Neural progenitor cell (in vitro differentiated cells): Measurements from ENCODE around the gene TPP2.

Experiments
- EZH2 ChIP-seq: fragments of 200-600 bp; sonication (generic); IDR thresholded peaks from 2 replicates; pipeline ENCODE4 v1.6.1; 2017; ENCODE audit warnings: antibody characterized with exemption, mild to moderate bottlenecking, moderate library complexity
- EZH2phosphoT487 ChIP-seq: fragments of 200-600 bp; sonication (generic); IDR thresholded peaks from 2 replicates; pipeline ENCODE4 v1.6.1; 2017; ENCODE audit warnings: antibody characterized with exemption
- TF ChIP-seq, protein P1 (sequence below): fragments of 200-600 bp; sonication (generic); IDR thresholded peaks from 2 replicates; pipeline ENCODE4 v1.5.1; 2017; ENCODE audit warnings: antibody characterized with exemption, mild to moderate bottlenecking

DNA sequence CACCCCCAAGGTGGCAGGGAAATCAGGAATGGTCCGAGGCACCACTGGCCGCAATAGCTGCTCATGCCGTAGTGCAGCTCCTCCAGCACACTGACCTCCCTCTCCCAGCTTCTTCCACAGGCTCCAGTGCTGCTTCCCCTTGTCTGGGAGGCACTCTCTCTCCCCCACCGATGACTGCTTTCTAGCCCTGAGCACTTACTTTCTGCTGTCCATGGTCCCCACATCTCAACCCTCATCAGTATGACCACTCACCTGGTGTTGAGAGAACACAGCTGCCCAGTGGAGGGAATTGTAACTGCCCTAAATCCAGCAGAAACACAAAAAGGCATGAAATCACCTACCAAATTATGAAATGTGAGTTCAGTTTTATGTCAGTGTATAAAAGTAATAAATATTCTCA is 28.9 kb upstream of the TPP2 start:
- TF ChIP-seq, protein P1, sequence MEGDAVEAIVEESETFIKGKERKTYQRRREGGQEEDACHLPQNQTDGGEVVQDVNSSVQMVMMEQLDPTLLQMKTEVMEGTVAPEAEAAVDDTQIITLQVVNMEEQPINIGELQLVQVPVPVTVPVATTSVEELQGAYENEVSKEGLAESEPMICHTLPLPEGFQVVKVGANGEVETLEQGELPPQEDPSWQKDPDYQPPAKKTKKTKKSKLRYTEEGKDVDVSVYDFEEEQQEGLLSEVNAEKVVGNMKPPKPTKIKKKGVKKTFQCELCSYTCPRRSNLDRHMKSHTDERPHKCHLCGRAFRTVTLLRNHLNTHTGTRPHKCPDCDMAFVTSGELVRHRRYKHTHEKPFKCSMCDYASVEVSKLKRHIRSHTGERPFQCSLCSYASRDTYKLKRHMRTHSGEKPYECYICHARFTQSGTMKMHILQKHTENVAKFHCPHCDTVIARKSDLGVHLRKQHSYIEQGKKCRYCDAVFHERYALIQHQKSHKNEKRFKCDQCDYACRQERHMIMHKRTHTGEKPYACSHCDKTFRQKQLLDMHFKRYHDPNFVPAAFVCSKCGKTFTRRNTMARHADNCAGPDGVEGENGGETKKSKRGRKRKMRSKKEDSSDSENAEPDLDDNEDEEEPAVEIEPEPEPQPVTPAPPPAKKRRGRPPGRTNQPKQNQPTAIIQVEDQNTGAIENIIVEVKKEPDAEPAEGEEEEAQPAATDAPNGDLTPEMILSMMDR: no peak
- TF ChIP-seq EZH2 (no peak), EZH2phosphoT487 (no peak)
